CD1c-positive myeloid dendritic cell (primary cell): ENCODE data around the gene RPA1.
"Not testable (repeated sequence)": the region's sequence is repeated elsewhere in the genome, so short reads cannot be mapped to it uniquely, and the experiment has no call there.

Experiments used
- DNase-seq: peaks from one replicate; pipeline ENCODE4 v3.0.0-alpha.2; 2016; ENCODE audit errors: extremely low spot score

The RPA1 gene

GRCh38 chr17:1878419-1879121, 48.8 kb downstream of the RPA1 start:
- DNase-seq: no peak

DNA sequence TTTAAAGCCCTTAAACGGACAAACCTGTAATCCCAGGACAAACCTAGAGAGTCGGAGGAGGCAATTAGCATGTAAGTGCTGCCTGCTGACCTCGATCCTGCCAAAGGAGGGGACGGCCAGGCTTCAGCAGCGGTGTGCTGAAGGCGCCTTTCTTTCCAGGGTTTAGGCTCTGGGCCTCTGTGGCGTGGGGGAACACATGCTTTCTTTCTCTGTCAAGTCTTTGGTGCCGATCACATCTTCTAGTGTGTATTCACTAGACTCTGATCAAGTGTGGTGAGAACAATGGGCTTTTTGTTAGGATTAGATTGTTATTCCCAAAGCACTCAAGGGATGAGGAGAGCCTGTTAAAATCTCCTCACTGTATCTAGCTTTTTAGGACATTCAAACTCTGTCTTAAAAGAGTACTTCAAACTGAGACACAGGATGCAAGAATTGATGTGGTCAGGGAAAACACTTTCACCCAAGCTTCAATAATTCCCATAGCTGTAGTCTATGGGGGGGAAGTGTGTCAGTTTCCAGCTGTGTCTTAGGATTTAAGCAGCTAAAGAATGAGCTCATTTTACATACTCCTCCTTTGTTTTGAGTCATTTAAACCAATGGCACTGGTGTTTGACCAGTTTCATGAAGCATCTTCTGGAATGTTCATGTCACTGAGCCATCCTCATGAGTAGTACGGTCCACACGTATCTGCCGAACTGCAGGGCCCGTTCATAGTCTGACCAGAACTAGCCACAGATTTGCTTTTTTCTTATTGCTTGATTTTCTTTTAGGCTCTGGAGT, 51.2 kb downstream of the RPA1 start:
- DNase-seq: no peak

GRCh38 chr17:1882836-1883235, 53.0 kb downstream of the RPA1 start:
- peak; percentile 44 for DNase-seq

DNA sequence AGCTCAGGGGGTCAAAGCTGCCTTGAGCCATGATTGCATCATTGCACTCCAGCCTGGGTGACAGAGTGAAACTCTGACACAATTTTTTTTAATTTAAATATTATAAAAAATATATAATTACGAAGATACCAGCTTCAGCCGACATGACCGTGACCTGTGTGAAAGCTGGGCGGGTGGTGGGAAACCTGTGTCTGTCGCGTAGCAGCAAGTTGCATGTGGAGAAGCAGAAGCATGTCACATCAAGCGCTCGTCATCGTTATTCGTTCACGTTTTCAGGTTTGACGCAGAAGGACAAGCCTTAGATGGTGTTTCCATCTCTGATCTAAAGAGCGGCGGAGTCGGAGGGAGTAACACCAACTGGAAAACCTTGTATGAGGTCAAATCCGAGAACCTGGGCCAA, 53.7 kb downstream of the RPA1 start:
- DNase-seq: no peak

- no peak for DNase-seq
Observed at GRCh38 chr17:1888741-1889140, 58.9 kb downstream of the RPA1 start.

GRCh38 chr17:1890758-1891450, 61.1 kb downstream of the RPA1 start:
- DNase-seq: no peak

DNA sequence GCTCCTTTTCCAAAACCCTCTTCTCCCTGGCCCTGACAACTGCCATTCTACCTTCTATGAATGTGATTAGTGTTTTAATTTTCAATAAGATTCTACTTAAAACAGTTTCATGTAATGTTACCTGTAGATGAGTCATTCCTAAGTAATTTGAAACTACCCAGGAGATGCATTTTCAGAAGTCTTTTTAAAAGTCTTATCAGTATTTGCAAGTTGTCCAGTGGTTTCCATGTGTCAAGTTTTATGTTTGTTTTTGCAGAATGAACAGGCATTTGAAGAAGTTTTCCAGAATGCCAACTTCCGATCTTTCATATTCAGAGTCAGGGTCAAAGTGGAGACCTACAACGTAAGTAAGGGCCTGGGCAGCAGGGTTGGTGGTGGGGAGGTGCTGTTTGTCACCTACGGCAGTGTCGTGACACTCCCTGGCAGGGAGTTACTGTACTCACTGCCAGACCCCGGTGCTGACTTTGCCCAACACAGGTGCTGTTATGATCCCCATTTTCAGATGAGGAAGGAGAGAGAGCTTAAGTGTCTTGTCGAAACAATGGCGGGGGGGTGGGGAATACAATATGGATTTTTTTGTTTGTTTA, 65.0 kb downstream of the RPA1 start:
- no peak for DNase-seq

DNA sequence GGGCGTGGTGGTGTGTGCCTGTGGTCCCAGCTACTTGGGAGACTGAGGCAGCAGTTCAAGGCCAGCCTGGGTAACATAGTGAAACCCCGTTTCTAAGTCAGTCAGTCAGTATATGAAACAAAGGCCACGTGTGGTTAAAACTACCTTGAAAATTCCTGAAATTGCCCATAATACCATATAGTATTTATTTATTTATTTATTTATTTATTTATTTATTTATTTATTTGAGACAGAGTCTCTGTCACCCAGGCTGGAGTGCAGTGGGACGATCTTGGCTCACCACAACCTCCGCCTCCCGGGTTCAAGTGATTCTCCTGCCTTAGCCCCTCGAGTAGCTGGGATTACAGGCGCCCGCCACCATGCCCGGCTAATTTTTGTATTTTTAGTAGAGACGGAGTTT, 65.7 kb downstream of the RPA1 start:
- DNase-seq: not testable (repeated sequence)

- no peak for DNase-seq
Observed at GRCh38 chr17:1896243-1897104, 66.7 kb downstream of the RPA1 start.

DNA sequence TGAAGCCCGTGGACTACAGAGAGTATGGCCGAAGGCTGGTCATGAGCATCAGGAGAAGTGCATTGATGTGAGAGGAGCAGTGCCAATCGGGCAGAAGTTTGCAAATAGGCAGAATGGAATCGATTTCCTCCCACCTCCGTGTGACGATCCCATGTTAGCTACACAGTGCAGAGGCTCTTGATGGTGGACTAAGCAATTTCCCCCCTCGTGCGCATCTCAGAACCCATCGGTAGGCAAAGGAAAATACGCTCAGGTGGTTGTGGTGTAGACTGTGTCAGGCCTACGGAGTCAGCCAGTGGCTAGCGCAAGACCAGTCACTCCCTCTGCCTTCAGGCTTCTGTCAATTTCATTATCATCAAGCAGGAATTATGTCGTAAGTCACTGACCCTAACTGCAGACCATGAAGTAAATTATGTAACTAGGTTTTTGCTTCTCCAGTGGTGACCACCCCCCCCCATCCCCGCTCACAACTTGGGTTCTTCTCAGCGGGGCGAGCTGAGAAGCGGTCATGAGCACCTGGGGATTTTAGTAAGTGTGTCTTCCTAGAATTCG, 67.4 kb downstream of the RPA1 start:
- DNase-seq: no peak

DNA sequence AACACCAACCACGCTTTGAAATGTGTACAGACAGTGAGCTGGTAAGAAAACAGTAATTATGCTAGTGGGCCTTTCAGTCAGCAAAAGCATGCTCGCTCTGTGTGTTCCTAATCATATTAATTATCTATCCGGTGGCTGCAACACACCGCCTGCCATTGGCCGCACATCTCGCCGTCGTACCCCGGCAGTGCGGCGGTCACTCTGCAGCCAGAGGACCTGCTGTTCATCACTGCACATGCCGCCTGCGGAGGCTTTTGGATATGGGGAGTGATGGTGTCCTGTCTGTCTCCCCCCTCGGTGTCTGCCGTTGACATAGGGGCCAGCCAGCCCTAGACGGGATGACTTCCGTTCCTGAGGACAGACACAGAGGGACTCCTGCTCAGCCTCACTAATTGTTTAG, 68.5 kb downstream of the RPA1 start:
- no peak for DNase-seq

GRCh38 chr17:1898872-1899271, 69.1 kb downstream of the RPA1 start:
- DNase-seq: no peak

DNA sequence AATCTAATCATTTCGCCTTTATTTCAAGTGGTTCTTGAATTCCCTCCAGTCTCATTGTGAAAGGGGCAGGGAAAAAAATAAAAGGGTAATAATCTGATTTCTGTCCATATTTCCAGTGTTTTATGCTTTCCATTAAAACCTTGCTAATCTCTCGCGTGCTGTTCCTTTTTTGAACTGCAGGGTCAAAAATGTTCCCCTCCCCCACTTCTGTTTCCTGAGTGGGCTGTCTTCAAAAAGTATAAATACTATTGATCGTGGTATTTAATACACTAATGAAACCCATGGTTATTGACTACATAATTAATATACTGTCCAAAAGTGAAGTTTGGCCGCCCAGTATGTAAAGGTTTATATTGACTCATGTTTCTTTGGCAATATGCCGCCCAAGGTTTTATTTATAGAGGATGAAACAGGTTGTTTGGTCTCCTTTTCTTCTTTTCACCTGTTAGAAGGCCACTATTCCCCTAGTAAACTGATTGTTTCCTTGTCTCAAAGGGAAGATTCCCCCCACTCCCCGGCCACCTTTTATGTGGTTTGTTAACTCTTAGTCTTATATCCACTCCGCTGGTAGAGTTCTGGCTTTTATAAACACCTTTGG, 69.7 kb downstream of the RPA1 start:
- DNase-seq: no peak

- no peak for DNase-seq
Observed at GRCh38 chr17:1904273-1905182, 74.7 kb downstream of the RPA1 start.

- DNase-seq: no peak
Observed at GRCh38 chr17:1905190-1905913, 75.5 kb downstream of the RPA1 start.

- DNase-seq: no peak
Observed at GRCh38 chr17:1906662-1907101, 76.9 kb downstream of the RPA1 start.

GRCh38 chr17:1907216-1907631, 77.4 kb downstream of the RPA1 start:
- no peak for DNase-seq

GRCh38 chr17:1907909-1908698, 78.3 kb downstream of the RPA1 start:
- peak; percentile 8 for DNase-seq
